Uterus (tissue), 4 donors: ENCODE measurements around the gene TRMO. TPM values are rescaled to one million over a fixed set of nuclear protein-coding genes. Genes with fewer than 3 reads are reported as not detected.

Source experiments
- DNase-seq, 2 donors: peaks; one replicate each; pipeline ENCODE4 v3.0.0-alpha.2; 2019 to 2020
- H3K27ac ChIP-seq, 2 donors: fragments of 200-600 bp; sonication (generic); 1 replicate in 1 of 2; 2 replicates in 1 of 2; pipeline ENCODE4 v1.5.1; 2016 to 2018
- H3K27me3 ChIP-seq, 2 donors: fragments of 200-600 bp; sonication (generic); one replicate each; pipeline ENCODE4 v1.5.1; 2018 to 2019; ENCODE audit warnings: control low read depth in 1 of 2
- H3K36me3 ChIP-seq, 2 donors: fragments of 200-600 bp; sonication (generic); one replicate each; pipeline ENCODE4 v1.5.1; 2019; ENCODE audit warnings: control low read depth in 1 of 2
- H3K4me1 ChIP-seq, 2 donors: fragments of 200-600 bp; sonication (generic); one replicate each; pipeline ENCODE4 v1.5.1; 2018 to 2019; ENCODE audit warnings: control low read depth in 1 of 2
- H3K4me3 ChIP-seq, 2 donors: fragments of 200-600 bp; sonication (generic); 1 replicate in 1 of 2; 2 replicates in 1 of 2; pipeline ENCODE4 v1.5.1; 2018 to 2019; ENCODE audit warnings: mild to moderate bottlenecking in 1 of 2
- H3K9me3 ChIP-seq, 2 donors: fragments of 200-600 bp; sonication (generic); one replicate each; pipeline ENCODE4 v1.5.1; 2019; ENCODE audit warnings: control low read depth in 1 of 2
- POLR2A ChIP-seq, 2 donors: fragments of 450-650 bp; IDR thresholded peaks; one replicate each; pipeline ENCODE4 v1.6.1; 2016; ENCODE audit warnings: antibody characterized with exemption in 2 of 2, mild to moderate bottlenecking in 1 of 2, moderate library complexity in 1 of 2
- intact Hi-C: fragments of 100-400 bp; cut with DNase I; formaldehyde crosslinking; loops from one replicate; pipeline ENCODE4 v1.15.1; 2023; ENCODE audit warnings: low total_unique reads
- total RNA-seq, 4 donors: library from RNA; depleted of rRNA in 3 of 4; stranded (reverse); fragments of >200 nt in 3 of 4; gene quantifications; one replicate each; pipeline versions ENCODE4 v1.1.0 to v1.2.4, GENCODE V29; 2014 to 2023
- TF ChIP-seq, protein P1 (sequence below), 4 experiments: fragments of 200-600 bp in 2 of 4; fragments of 450-650 bp in 2 of 4; sonication (generic) in 2 of 4; IDR thresholded peaks; one replicate each; pipeline ENCODE4 v1.5.1; 2016 to 2019; ENCODE audit warnings: antibody characterized with exemption in 4 of 4, mild to moderate bottlenecking in 2 of 4, moderate library complexity in 1 of 4
- donor health status: DM: yes; HTN: yes; CAD: no.

The TRMO gene
- total RNA-seq, 4 donors from 2014 or later = 14.1 to 32.6 (median 19.7) TPM

DNA sequence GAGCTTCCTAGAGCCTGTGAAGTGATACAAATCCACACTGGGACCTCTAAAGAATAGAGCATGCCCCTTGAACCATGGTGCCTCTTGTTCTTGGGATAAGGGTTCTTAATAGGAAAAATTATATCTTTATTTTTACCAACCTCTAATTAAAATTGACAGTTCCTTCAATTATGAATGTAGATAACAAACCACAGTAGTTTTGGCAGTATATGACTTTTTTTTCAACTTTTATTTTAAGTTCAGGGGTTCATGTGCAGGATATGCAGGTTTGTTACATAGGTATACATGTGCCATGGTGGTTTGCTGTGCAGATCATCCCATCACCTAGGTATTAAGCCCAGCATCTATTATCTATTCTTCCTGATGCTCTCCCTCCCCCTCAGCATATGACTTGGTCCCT, 14.7 kb upstream of the TRMO start:
- Histone ChIP-seq H3K36me3 (no peaks in the 10 kb centered on the region), H3K9me3 (no peaks in the 10 kb centered on the region), H3K27ac (no peak overlapping the region), H3K4me1 (no peaks in the 10 kb centered on the region), H3K27me3 (peaks cover 0 to 8% of the 10 kb centered on the region in 2 donors), H3K4me3 (no peak overlapping the region)
- DNase-seq = no peak
- intact Hi-C loops = no loop called here
- TF ChIP-seq, protein P1, sequence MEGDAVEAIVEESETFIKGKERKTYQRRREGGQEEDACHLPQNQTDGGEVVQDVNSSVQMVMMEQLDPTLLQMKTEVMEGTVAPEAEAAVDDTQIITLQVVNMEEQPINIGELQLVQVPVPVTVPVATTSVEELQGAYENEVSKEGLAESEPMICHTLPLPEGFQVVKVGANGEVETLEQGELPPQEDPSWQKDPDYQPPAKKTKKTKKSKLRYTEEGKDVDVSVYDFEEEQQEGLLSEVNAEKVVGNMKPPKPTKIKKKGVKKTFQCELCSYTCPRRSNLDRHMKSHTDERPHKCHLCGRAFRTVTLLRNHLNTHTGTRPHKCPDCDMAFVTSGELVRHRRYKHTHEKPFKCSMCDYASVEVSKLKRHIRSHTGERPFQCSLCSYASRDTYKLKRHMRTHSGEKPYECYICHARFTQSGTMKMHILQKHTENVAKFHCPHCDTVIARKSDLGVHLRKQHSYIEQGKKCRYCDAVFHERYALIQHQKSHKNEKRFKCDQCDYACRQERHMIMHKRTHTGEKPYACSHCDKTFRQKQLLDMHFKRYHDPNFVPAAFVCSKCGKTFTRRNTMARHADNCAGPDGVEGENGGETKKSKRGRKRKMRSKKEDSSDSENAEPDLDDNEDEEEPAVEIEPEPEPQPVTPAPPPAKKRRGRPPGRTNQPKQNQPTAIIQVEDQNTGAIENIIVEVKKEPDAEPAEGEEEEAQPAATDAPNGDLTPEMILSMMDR (IDR thresholded peaks at IDR 0.05) = no peak
- TF ChIP-seq POLR2A (IDR thresholded peaks at IDR 0.05) = no peak

DNA sequence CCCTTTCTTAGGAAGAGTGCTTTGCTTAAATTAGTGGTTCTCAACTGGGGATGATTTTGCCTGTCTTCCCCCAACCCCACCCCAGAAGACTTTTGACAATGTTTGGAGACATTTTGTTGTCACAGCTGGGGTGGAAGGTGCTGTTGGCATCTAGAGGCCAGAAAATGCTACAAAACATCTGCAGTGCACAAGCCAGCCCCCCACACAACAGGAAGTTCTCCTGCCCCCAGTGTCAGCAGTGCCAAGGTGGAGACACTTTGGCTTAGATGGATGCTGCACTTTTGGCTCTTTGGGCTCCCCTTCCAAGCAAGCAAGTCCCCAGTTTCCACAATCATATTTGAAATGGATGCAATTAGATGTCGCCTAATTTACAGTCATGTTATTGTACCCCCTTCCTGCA, 13.0 kb upstream of the TRMO start:
- H3K4me1 ChIP-seq = no peaks in the 10 kb centered on the region
- no peaks in the 10 kb centered on the region for H3K36me3 ChIP-seq
- no peak overlapping the region for H3K27ac ChIP-seq
- intact Hi-C loops = no loop called here
- no peak for DNase-seq
- H3K4me3 ChIP-seq = no peak overlapping the region
- TF ChIP-seq POLR2A (IDR thresholded peaks at IDR 0.05) = no peak
- TF ChIP-seq, protein P1 (IDR thresholded peaks at IDR 0.05) = no peak
- no peaks in the 10 kb centered on the region for H3K9me3 ChIP-seq
- H3K27me3 ChIP-seq = peaks cover 0 to 8% of the 10 kb centered on the region in 2 donors

DNA sequence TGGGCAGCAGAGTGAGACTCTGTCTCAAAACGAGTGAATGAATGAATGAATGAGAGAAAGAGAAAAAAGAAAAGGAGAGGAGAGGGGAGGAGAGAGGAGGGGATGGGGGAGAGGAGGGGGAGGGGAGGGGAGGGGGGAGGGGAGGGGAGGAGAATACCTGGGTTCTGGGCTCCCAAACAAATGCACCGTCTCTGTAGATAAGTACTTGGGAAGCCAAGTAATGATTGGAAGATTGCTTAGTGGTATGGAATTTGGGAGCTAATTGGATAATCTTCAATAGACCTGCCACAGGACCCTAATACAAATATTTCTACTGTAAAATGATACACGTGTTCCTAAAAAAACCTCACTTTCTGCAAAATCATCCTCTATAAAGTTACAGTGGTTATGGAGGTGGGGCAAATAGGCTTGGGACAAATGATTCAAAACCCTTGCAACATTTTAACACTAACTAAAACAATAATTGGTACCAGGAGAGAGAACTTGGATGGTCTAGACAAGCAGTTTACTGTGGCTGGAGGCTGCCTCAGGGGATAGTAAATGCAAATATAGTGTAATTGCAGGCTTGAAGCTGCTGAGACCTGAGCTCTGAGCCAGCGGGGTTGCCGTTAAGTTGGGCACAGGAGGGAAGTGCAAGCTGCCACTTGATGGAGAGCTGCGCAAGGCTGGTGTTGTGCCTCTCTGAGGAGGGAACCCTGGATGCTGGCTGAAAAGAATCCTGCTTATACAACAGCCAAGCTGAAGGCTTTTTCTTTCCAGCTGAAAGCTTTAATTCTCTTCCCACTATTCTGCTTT, 12.2 kb upstream of the TRMO start:
- Histone ChIP-seq H3K27me3 (peaks cover 0 to 8% of the 10 kb centered on the region in 2 donors), H3K4me1 (no peaks in the 10 kb centered on the region), H3K9me3 (no peaks in the 10 kb centered on the region), H3K27ac (no peak overlapping the region), H3K36me3 (no peaks in the 10 kb centered on the region), H3K4me3 (no peak overlapping the region)
- DNase-seq = no peak
- no peak for TF ChIP-seq POLR2A (IDR thresholded peaks at IDR 0.05)
- TF ChIP-seq, protein P1 (IDR thresholded peaks at IDR 0.05) = no peak
- intact Hi-C loops = no loop called here

DNA sequence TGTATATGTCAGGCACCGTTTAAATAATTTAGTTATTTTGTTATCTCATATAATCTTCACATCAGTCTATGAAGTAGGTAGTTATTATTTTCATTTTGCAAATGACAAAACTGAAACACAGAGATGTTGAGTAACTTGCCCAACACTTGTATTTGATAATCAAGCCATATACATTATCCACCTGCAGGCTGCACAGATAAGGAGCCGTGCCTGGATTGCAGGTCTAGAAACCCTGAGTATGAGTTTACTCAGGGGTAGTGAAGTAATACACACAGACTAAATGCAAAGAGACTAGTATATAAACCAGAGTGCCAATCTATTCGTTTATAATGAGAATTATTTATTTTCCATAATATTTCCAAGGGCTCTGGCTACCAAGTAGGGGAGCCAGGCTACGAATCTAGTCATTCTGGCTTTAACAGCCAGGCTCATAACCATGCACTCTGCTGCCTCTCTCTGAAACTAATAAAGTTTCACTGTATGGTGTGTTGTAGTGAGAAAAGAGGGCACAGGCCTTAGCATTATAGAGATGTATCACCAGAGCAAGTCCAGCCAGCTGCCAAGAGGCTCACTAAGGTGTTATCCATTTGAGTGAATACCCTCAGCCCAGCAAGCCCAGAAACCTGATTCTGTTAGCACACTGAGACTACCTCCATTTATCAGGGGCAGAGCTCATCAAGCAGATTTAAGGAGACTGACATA, 11.1 kb upstream of the TRMO start:
- H3K27me3 ChIP-seq = peaks cover 0 to 8% of the 10 kb centered on the region in 2 donors
- no peaks in the 10 kb centered on the region for H3K36me3 ChIP-seq
- TF ChIP-seq POLR2A (IDR thresholded peaks at IDR 0.05) = no peak
- TF ChIP-seq, protein P1 (IDR thresholded peaks at IDR 0.05) = no peak
- intact Hi-C loops = no loop called here
- H3K4me1 ChIP-seq = no peaks in the 10 kb centered on the region
- no peak for DNase-seq
- no peaks in the 10 kb centered on the region for H3K9me3 ChIP-seq
- H3K27ac ChIP-seq = no peak overlapping the region
- no peak overlapping the region for H3K4me3 ChIP-seq

DNA sequence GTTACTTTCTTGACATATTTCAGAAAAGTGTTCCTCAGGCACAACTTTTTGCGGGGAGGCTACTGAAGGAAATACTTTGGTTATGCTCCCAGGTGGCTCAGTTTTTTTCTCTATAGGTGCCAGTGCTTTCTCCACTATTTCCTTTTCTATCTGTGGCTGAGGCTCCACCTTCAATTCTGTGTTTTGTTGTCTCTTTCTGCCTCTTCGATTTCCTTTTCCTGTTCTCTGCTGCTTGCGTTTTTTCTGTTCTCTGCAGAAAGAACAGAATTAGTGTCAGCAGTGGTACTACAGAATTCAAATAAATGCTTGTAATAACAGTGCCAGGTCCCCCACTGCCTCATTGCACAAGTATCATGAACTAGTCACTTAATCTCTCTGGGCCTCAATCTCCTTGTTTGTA, 8.7 kb upstream of the TRMO start:
- DNase-seq = no peak
- Histone ChIP-seq H3K27me3 (no peaks in the 10 kb centered on the region), H3K4me1 (no peaks in the 10 kb centered on the region), H3K9me3 (no peaks in the 10 kb centered on the region), H3K4me3 (no peak overlapping the region), H3K27ac (no peak overlapping the region), H3K36me3 (no peaks in the 10 kb centered on the region)
- TF ChIP-seq, protein P1 (IDR thresholded peaks at IDR 0.05) = no peak
- no peak for TF ChIP-seq POLR2A (IDR thresholded peaks at IDR 0.05)
- intact Hi-C loops = no loop called here
